Inflammatory macrophage treated with lipopolysaccharide for 1 hour (primary cell): Measurements from ENCODE around the gene SNX9.

Experiments
- DNase-seq, 2 donors: peaks; one replicate each; pipeline ENCODE4 v3.0.0-alpha.2; 2020 to 2022

The SNX9 gene

GRCh38 chr6:157823001-157823527 is at the start of gene SNX9:
TSS of gene SNX9 (plus strand) at chr6:157823246. CDS start at chr6:157823435, 189 bp downstream.
- DNase-seq = peak; percentile 78

GRCh38 chr6:157773248-157773773 is 49.7 kb upstream of the SNX9 start:
- DNase-seq = no peak

- no peak for DNase-seq
Observed at GRCh38 chr6:157774153-157775135, 48.6 kb upstream of the SNX9 start.

GRCh38 chr6:157775376-157775775 is 47.7 kb upstream of the SNX9 start:
- DNase-seq = no peak

- no peak for DNase-seq
Observed at GRCh38 chr6:157777344-157777743, 45.7 kb upstream of the SNX9 start.

- DNase-seq = no peak
Observed at GRCh38 chr6:157778719-157779118, 44.3 kb upstream of the SNX9 start.

GRCh38 chr6:157779705-157780604 is 43.1 kb upstream of the SNX9 start:
- no peak for DNase-seq

- DNase-seq = no peak
Observed at GRCh38 chr6:157785636-157786035, 37.4 kb upstream of the SNX9 start.

GRCh38 chr6:157786221-157786620 is 36.8 kb upstream of the SNX9 start:
- DNase-seq = no peak

- DNase-seq = no peak
Observed at GRCh38 chr6:157787080-157787479, 36.0 kb upstream of the SNX9 start.

- no peak for DNase-seq
Observed at GRCh38 chr6:157788180-157788579, 34.9 kb upstream of the SNX9 start.

- DNase-seq = no peak
Observed at GRCh38 chr6:157789297-157789696, 33.7 kb upstream of the SNX9 start.

- no peak for DNase-seq
Observed at GRCh38 chr6:157789861-157790260, 33.2 kb upstream of the SNX9 start.

- DNase-seq = no peak
Observed at GRCh38 chr6:157790548-157791160, 32.4 kb upstream of the SNX9 start.

- DNase-seq = no peak
Observed at GRCh38 chr6:157791450-157791849, 31.6 kb upstream of the SNX9 start.

- no peak for DNase-seq
Observed at GRCh38 chr6:157792671-157793070, 30.4 kb upstream of the SNX9 start.

GRCh38 chr6:157794012-157794411 is 29.0 kb upstream of the SNX9 start:
- DNase-seq = peak; percentile 36 to 46

GRCh38 chr6:157795841-157796240 is 27.2 kb upstream of the SNX9 start:
- DNase-seq = peak; percentile 23 to 30

GRCh38 chr6:157798851-157799250 is 24.2 kb upstream of the SNX9 start:
- no peak for DNase-seq

GRCh38 chr6:157799561-157799960 is 23.5 kb upstream of the SNX9 start:
- peak; percentile 32 to 69 for DNase-seq

GRCh38 chr6:157800420-157801237 is 22.4 kb upstream of the SNX9 start:
- DNase-seq = peak; percentile 50 to 61
